Nephron progenitor cell (in vitro differentiated cells): ENCODE data around the gene MRPL12.

Experiments
- DNase-seq: peaks from one replicate; pipeline ENCODE4 v3.0.0; 2021
- H3K27ac Mint-ChIP-seq: 2 replicates; pipeline ENCODE4 v1.8.0; 2021; ENCODE audit warnings: mild to moderate bottlenecking, moderate library complexity, mixed read lengths
- H3K27me3 Mint-ChIP-seq: 2 replicates; pipeline ENCODE4 v1.8.0; 2021; ENCODE audit warnings: mild to moderate bottlenecking, low read depth, mixed read lengths; ENCODE audit not compliant: poor library complexity
- H3K36me3 Mint-ChIP-seq: 2 replicates; pipeline ENCODE4 v1.8.0; 2021; ENCODE audit warnings: low read depth, mixed read lengths
- H3K4me1 Mint-ChIP-seq: 2 replicates; pipeline ENCODE4 v1.8.0; 2021; ENCODE audit warnings: mixed read lengths
- H3K4me3 Mint-ChIP-seq: 2 replicates; pipeline ENCODE4 v1.8.0; 2021; ENCODE audit warnings: mild to moderate bottlenecking, moderate library complexity, mixed read lengths
- H3K9me3 Mint-ChIP-seq: 2 replicates; pipeline ENCODE4 v1.8.0; 2021; ENCODE audit warnings: mild to moderate bottlenecking, moderate library complexity, mixed read lengths
- CTCF ChIP-seq: fragments of 200-600 bp; sonication (generic); IDR thresholded peaks from 2 replicates; pipeline ENCODE4 v1.5.0; 2021; ENCODE audit warnings: antibody characterized with exemption

The MRPL12 gene

GRCh38 chr17:81702934-81703746 lies at the start of gene MRPL12:
TSS of gene MRPL12 (plus strand) at chr17:81703367. CDS start at chr17:81703502, 135 bp downstream.
- H3K4me1 Mint-ChIP-seq, result peaks cover 27% of the 10 kb centered on the region
- DNase-seq, result peak; percentile 93
- peak within 1 kb of the TSS; percentile 97 for H3K4me3 Mint-ChIP-seq
- peaks cover 3% of the 10 kb centered on the region for H3K9me3 Mint-ChIP-seq
- H3K27ac Mint-ChIP-seq, result peak within 1 kb of the TSS; percentile 98
- TF ChIP-seq CTCF, result no peak
- H3K36me3 Mint-ChIP-seq, result peaks cover 43% of the 10 kb centered on the region
- no peaks in the 10 kb centered on the region for H3K27me3 Mint-ChIP-seq

GRCh38 chr17:81655378-81656117 lies 47.6 kb upstream of the MRPL12 start:
- Mint-ChIP-seq H3K27me3 (peaks cover 3% of the 10 kb centered on the region), H3K27ac (peak overlapping the region; percentile 57), H3K36me3 (no peaks in the 10 kb centered on the region), H3K9me3 (no peaks in the 10 kb centered on the region), H3K4me3 (no peak overlapping the region), H3K4me1 (peaks cover 32% of the 10 kb centered on the region)
- no peak for TF ChIP-seq CTCF
- no peak for DNase-seq

GRCh38 chr17:81656118-81656743 lies 46.9 kb upstream of the MRPL12 start, which contains the start of gene PDE6G:
TSS of gene PDE6G (minus strand) at chr17:81656542. CDS start at chr17:81653305, 3,237 bp downstream.
- TF ChIP-seq CTCF, result no peak
- no peak within 1 kb of the TSS for H3K4me3 Mint-ChIP-seq
- no peak for DNase-seq
- peaks cover 3% of the 10 kb centered on the region for H3K27me3 Mint-ChIP-seq
- H3K36me3 Mint-ChIP-seq, result no peaks in the 10 kb centered on the region
- H3K9me3 Mint-ChIP-seq, result no peaks in the 10 kb centered on the region
- peak within 1 kb of the TSS; percentile 81 for H3K27ac Mint-ChIP-seq
- peaks cover 32% of the 10 kb centered on the region for H3K4me1 Mint-ChIP-seq

- Mint-ChIP-seq H3K9me3 (no peaks in the 10 kb centered on the region), H3K27me3 (peaks cover 3% of the 10 kb centered on the region), H3K4me3 (no peak overlapping the region), H3K4me1 (peaks cover 29% of the 10 kb centered on the region), H3K27ac (peak overlapping the region; percentile 81), H3K36me3 (no peaks in the 10 kb centered on the region)
- no peak for DNase-seq
- no peak for TF ChIP-seq CTCF
Measured at GRCh38 chr17:81656835-81657234, 46.3 kb upstream of the MRPL12 start.

- peaks cover 3% of the 10 kb centered on the region for H3K27me3 Mint-ChIP-seq
- H3K27ac Mint-ChIP-seq, result no peak overlapping the region
- no peaks in the 10 kb centered on the region for H3K36me3 Mint-ChIP-seq
- H3K9me3 Mint-ChIP-seq, result no peaks in the 10 kb centered on the region
- no peak for DNase-seq
- no peak for TF ChIP-seq CTCF
- H3K4me1 Mint-ChIP-seq, result peaks cover 11% of the 10 kb centered on the region
- no peak overlapping the region for H3K4me3 Mint-ChIP-seq
Measured at GRCh38 chr17:81659038-81659437, 44.1 kb upstream of the MRPL12 start.
